ENCODE data around the gene ACACA.
"Not testable (repeated sequence)": the region's sequence is repeated elsewhere in the genome, so short reads cannot be mapped to it uniquely, and the experiment has no call there.

ACACA gene

GRCh38 chr17:37392024-37392590, 14.5 kb downstream of the ACACA start:
- no peak for DNase-seq

GRCh38 chr17:37391146-37391545, 15.5 kb downstream of the ACACA start:
- DNase-seq = no peak

DNA sequence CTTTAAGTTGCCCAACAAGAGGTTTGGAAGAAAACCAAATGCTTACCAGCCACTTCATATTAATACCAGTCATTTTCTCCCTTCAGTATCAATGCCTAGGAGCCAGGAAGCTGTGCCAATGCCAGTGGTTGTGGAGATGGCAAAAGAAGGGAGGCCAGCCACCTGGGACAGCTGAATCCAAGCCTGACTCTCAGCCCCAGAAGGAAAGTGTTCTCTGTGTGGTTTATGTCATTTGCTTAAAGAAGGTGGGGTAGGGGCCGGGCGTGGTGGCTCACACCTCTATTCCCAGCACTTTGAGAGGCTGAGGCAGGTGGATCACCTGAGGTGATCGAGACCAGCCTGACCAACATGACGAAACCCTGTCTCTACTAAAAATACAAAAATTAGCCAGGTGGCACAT, 17.5 kb downstream of the ACACA start:
- no peak for DNase-seq

DNA sequence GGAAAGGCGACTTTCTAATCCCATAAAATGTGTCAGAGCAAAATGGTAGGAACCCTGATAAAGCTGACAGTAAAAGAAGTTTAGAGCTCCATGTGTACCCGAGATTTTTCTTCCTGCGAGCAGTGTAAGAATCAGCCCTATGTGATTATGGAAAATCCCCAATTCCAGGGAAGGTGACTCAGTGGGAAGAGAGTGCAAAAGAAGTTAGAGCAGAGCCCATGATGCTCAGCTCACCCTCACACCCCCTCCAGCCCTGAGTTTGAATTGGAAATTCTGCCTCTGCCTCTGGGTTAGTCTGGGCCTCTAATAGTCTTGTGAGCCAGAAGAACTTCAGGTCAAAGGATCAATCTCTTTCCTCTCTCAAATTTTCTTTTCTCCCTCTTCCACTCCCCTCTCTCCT, 18.4 kb downstream of the ACACA start:
- no peak for DNase-seq

- no peak for DNase-seq
Observed at GRCh38 chr17:37386462-37386861, 20.2 kb downstream of the ACACA start.

- DNase-seq = no peak
Observed at GRCh38 chr17:37385474-37385990, 21.1 kb downstream of the ACACA start.

DNA sequence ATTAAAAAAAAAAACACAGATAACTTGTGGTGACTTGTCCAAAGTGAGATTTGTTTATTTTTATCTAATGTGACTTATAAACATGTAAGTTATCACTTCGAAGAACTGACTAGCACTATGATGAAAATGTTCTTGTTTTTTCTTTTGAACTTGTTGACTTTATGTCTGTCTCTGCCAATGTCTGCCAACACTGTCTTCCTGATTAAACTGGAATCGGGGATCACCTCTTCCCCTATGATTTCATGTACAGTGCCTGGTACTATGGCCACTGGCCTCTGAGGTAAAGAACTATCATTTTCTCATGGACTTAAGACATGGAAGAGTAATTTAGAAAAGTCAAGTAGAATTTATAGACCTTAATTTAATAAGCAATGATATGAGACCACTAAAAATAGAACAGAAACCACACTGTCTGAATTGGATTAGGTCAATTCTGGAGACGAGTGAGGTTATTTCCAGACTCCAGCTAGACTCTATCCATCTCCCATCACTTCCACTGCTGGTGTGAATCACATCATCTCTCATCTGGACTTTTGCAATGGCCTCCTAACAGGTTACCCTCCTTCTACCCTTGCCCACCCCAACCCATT, 22.0 kb downstream of the ACACA start:
- no peak for DNase-seq

DNA sequence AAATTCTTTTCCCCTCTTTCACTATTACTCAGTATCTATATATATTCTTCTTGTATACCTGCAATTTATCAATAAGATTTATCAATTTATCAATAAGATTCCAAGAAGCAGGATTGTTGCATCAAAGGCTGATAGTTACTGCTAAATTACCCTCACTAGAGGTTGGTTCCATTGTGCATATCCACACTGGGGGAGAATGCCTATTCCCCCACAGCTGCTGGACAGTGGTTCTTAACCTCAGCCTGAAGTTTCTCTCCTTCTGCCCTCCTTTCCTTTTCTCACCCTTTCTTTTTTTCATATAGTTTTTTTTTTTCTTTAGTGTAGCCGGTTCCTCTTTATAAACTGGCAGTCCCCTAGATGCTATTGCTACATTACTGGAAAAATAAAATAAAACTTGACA, 24.6 kb downstream of the ACACA start:
- no peak for DNase-seq

- no peak for DNase-seq
Observed at GRCh38 chr17:37375706-37376105, 30.9 kb downstream of the ACACA start, which contains the start of gene C17orf78. C17orf78 (plus strand) TSS chr17:37375985; CDS start chr17:37376093, 108 bp downstream.

- DNase-seq = peak; percentile 51 to 54
Observed at GRCh38 chr17:37373530-37374159, 33.0 kb downstream of the ACACA start.

GRCh38 chr17:37368577-37368976, 38.1 kb downstream of the ACACA start:
- DNase-seq = no peak

- no peak for DNase-seq
Observed at GRCh38 chr17:37365589-37365988, 41.0 kb downstream of the ACACA start.

DNA sequence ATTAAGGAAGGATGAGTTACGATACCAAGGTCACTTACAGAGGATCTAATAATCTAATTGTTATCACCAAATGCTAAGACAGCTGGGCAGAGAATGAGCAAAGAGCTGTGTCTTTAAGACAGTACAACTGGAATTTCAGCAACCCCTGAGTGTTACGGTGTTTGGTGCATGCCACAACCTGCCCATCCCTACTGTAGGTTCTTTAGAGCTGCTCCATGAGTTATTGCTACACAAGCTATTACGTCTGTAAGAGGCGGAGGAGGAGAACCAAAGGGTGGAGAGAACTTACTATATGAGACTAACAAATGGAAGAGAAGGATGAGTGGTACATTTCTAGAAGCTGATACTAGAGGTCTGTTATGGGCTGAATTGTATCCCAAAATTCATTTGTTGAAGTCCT, 45.1 kb downstream of the ACACA start:
- DNase-seq = no peak

GRCh38 chr17:37360632-37361031, 46.0 kb downstream of the ACACA start:
- no peak for DNase-seq

- DNase-seq = no peak
Observed at GRCh38 chr17:37359682-37360188, 46.9 kb downstream of the ACACA start.

GRCh38 chr17:37358830-37359681, 47.6 kb downstream of the ACACA start:
- peak; percentile 80 to 85 for DNase-seq

DNA sequence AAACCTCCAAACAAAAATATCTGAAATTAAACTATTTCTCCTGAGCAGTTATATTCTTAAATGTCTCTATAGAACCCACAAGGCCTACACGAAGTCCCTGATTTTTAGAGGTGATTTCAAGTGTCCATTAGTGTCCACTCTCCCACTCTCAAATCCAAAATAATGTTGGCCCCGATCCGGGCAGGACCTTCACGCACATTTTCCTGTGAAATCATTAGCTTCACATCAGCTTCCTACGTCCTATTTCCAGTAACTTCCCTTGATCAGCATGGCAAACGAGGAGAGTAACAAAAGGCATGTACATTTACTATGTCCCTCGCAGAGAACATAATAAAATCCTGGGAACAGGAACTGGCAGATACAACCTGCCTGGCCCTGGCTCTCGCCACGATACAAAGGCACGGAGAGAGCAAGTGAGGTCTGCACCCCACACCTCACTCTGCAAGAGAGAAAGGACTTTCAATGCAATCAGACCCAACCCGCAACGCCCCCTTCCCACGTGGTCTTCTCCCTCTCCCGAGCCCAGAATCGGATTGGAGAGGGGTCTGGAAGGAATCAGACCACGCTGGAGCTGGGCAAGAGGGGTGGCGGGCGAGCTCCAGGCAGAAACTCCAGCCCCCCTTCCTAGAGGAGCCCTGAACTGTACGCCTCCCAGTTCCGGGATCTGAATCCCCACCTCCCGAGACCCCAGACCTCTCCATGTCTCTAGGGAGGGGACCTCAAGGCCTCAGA, 48.4 kb downstream of the ACACA start:
- peak; percentile 17 to 23 for DNase-seq

- DNase-seq = not testable (repeated sequence)
Observed at GRCh38 chr17:37356796-37357569, 49.7 kb downstream of the ACACA start.

DNA sequence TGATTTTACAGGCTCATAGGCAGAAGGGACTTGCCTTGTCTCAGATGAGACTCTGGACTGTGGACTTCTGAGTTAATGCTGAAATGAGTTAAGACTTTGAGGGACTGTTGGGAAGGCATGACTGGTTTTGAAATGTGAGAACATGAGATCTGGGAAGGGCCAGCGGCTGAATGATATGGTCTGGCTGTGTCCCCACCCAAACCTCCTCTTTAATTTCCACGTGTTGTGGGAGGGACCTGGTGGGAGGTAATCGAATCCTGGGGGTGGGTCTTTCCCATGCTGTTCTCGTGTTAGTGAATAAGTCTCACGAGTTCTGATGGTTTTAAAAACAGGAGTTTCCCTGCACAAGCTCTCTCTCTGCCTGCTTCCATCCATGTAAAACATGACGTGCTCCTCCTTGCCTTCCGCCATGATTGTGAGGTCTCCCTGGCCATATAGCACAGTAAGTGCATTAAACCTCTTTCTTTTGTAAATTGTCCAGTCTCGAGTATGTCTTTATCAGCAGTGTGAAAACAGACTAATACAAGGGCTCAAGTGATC, 59.7 kb downstream of the ACACA start:
- not testable (repeated sequence) for DNase-seq

DNA sequence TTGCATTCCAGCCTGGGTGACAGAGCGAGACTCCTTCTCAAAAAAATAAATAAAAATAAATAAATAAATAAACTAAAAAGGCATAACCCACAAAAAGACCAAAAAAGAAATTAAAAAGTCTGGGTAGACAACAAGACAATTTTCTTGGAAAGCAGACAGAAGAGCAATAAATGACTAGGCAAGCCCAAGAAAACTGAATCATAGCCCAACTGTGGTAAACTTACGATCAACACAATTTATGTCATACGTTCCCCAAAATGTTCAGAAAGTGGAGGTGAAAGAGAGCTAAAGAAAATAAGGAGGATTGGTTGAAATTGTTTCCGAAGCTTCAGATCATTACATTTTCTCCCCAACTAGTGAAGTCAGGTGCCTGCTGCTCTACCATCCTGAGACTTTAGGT, 62.1 kb downstream of the ACACA start:
- no peak for DNase-seq

- no peak for DNase-seq
Observed at GRCh38 chr17:37342589-37342988, 64.0 kb downstream of the ACACA start.

All from activated CD4-positive, alpha-beta T cell treated with anti-CD3 and anti-CD28 coated beads, Interleukin-2, amount 50 U/mL, for 4 hours (primary cell).